GM18517 (cell line): ENCODE data around the gene TENT5A.
A peak's percentile ranks its signal among the peaks of the same experiment; 100 is the strongest.

Experiments
- ATAC-seq: cut with Tn5 transposase; IDR thresholded peaks from one replicate; pipeline ENCODE4 v1.9.1; 2021; ENCODE audit warnings: mild to moderate bottlenecking, moderate library complexity; ENCODE audit not compliant: unreplicated experiment

The TENT5A gene

GRCh38 chr6:81772741-81773140 lies 20.3 kb upstream of the TENT5A start:
- peak; percentile 99 for ATAC-seq

DNA sequence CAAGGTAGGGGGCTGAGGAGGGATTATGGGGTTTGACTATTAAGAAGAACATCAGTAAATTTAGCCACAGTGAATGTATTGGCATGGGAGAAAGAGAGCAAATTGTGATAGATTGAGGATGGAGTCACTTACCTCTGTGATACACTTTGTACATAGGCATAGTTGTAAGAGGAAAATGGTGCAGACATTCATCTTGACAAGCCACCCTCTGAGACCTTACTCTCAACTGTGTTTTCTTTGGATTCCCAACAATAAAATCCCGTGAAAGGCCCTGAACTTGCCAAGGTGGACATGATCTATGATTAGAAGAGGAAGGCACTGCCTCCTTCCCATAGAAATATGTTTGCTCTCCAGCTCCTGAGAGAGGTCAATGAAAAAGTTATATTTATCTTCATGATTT lies 18.6 kb upstream of the TENT5A start:
- ATAC-seq: no peak

DNA sequence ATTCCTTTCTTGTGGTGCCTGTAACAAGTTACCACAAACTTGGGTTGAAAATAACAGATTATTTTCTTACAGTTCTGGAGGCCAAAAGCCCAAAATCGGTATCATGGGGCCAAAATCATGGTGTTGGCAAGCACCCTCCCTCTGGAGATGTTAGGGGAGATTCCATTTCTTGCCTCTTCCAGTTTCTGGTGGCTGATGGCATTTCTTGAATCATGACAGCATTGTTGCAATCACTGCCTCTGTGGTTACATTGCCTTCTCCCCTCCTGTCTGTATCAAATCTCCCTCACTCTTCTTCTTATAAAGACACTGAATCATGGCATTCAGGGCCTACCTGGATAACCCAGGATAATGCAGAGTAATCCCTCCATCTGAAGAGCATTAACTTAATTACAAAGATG lies 17.9 kb upstream of the TENT5A start:
- no peak for ATAC-seq

DNA sequence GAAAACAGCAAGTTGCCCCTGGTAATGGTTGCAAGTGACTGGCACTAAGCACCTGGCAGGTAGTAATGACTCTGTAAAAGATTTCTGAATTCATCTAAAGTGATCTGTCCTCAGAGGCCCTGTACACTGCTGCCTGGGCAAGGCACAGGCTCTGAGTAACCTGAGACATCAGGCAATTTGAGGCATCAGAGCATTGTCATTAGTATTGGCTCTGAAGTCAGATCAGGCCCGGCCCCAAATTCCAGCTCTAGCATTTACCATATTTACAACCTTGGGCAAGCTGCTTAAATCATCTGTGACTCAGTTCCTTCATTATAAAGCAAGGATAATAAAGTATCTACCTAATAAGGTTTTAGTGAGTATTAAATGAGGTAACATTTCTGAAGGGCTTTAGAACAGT lies 17.3 kb upstream of the TENT5A start:
- no peak for ATAC-seq

GRCh38 chr6:81768150-81768942 lies 15.9 kb upstream of the TENT5A start:
- ATAC-seq: no peak

GRCh38 chr6:81767163-81767891 lies 14.8 kb upstream of the TENT5A start:
- no peak for ATAC-seq

DNA sequence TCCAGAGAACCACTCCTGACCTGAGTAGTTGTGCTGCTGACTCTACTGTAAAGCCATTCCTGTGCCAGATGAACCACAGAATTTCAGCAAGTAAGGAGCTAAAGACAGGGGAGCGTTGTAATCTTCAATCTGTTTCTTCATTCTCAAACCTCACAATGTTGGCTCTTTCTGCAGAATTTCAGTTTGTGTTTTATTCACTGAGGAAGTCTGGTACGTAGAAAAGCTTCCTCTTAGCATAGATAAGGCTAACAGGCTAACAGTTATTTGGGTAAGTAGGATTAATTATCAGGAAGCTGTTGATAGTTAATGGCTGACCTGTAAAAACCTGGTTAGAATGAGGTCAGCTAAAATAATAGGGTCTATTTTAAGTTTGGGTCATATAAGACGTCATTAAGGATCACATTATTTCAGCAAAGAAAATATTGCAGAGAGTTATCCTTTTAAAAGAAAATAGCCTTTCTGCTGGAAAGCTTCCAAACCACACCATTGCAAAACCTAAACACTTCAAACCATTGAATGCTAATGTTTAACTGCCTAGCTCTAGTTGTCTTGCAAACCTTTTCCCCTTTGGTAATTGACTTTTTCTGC lies 14.1 kb upstream of the TENT5A start:
- ATAC-seq: peak; percentile 45

DNA sequence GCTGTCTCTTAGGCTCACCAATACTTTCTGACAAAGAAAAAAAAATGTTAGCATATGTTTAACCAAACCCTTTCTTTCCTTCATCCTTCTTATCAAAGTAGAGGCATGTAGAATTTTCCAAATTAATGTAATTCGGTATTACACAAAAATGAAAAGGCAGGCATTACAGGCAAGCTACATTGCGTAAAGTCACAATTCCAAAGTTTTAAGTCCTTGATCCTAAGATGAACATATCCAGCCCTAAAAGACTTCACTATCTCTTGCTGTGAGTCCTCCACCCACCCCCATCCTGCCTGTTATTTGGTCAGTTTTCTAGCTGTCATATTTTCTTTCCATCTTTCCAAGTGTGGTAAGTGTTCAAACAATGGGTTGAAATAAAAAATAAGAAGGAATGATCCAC lies 12.1 kb upstream of the TENT5A start:
- ATAC-seq: no peak

DNA sequence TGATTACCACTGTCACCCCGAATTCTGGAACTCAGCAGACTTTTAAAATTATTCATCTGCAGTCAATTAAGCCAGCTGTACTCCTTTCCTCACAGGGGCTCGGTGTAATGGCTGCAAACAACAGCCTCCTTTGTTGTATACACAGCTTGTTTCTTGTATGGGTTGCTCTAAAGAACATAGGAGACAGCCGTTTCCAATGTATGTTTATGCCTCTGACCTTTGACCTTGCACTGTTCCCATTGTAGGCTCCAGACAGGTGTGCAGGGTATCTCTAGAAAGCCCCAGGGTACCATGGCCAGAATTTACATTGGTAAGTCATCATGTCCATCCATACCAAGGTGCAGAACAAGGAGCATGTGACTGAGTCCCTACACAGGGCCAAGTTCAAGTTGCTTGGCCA lies 11.5 kb upstream of the TENT5A start:
- no peak for ATAC-seq

- no peak for ATAC-seq
Measured at GRCh38 chr6:81763051-81763450, 10.6 kb upstream of the TENT5A start.

GRCh38 chr6:81762606-81763005 lies 10.1 kb upstream of the TENT5A start:
- ATAC-seq: no peak

DNA sequence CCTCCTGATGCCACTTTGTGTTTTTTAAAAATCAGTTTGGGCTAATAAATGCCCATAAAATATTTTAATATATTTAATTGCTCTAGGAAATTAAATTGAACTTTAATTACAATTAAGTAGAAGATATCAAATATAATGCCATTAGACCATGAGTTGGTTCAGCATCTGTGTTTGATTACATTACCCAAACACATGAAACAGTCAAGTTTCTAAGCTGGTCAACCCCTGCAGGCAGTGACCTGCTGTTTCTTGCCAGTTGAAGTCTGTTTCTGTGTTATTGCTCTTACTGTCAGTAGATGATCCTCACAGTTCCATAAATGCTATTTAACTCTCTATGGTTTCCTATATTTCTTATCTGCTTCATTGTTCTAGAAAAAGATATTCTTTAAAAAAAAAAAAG lies 9.7 kb upstream of the TENT5A start:
- ATAC-seq: no peak

GRCh38 chr6:81761197-81761596 lies 8.7 kb upstream of the TENT5A start:
- no peak for ATAC-seq

GRCh38 chr6:81759782-81760181 lies 7.3 kb upstream of the TENT5A start:
- ATAC-seq: no peak

GRCh38 chr6:81758221-81758620 lies 5.7 kb upstream of the TENT5A start:
- no peak for ATAC-seq

DNA sequence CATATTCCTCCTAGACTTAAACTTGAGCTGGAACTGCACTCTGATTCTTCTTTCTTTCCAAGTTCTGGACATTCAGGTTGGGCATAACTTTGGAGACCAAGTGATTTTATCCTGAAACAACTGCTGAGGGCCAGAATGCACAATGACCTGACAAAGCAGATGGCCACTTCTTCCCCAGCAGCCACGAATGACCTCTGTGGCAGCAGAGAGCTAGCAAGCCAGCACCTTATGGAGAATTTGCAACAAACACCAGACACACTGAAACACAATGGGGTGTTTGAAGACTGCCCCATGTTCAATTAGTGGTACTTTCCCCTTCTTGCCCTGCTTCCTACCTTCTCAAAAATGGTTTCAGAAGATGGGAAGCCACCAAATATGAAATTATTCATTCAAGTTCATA lies 4.2 kb upstream of the TENT5A start:
- ATAC-seq: no peak

DNA sequence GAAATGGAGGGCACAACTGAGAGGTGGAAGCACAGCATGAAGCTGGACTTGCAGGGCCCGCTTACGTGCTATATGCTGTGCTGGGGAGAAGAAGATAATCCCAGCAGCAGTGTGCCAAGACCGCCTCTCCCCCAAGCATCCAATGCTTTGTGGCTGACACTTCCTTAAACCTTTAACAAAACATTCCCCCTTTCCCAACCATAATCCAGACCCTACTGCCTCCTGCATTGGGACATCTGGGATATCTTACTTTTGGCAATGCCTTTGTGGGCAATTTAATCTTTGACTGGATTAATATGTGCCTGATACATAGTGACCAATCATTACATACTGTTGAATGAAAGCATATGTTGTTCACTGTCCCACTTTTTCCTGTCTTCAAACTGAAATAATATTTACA lies 3.1 kb upstream of the TENT5A start:
- no peak for ATAC-seq

DNA sequence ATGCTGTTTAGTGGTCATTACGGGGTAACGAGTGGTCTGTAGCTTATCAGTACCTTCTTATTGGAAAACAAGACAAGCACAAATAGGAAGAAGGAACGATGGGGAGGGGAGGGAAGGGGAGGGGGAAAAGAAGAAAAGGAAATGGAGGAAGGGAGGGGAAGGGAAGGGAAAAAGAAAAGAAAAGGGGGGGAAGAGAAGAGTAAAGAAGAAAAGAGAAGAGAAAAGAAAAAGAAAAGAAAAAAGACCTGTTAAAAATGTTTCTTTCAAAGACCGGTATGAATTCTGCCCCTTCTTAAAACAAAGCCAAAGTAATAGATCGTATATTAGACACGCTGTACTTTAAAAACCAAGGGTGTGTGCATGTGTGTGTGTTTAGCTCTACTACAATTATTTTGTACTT lies 2.4 kb upstream of the TENT5A start:
- no peak for ATAC-seq

DNA sequence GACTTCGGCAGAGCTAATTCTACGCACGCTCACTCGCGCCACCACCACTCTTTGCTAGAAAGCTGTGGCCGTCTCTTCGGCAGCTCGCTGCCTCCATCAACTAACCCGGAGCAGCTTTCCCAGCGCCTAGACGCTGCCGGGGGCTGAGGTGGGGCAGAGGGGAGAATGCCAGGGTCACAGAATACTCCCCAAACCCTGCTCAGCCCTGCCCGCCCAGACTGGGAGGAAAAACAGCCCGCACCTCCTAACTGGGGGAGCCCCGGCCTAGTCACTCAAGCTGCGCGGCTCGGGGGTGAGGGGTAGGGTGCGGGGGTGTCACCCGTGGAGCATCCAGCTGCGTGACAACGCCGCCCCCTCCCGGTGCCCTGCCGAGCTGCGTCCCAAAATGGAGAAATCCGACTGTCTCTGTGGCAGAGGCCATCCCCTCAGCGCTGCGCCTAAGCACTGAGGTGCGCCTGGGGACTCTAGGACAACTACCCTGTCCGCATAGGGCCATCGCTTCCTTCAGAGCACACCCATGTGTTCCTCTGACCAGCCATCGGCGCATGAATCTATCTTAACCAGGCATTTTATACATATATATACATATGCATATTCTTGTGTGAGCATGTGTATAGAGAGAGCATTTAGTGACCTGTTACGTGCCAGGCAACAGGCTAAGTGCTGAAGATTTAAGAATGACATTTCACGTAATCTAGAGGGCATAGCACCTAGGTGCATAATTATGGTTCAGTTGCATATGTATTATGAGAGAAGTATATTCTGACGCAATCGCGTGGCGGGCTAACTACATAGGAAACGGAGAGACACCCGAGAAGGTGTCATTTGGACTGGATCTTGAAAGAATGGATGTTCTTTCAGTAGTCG lies 1.5 kb upstream of the TENT5A start:
- ATAC-seq: peak; percentile 47

- ATAC-seq: peak; percentile 47
Measured at GRCh38 chr6:81752921-81753710, 635 bp upstream of the TENT5A start.
